Stimulated activated CD8-positive, alpha-beta memory T cell treated with anti-CD3 and anti-CD28 coated beads, Interleukin-12 subunit alpha, Interleukin-12 subunit beta, amount 100 ng/mL, for 24 hours (primary cell): Measurements from ENCODE around the gene BRD9.

ENCODE experiments used
- DNase-seq: peaks from one replicate; pipeline ENCODE4 v3.0.0-alpha.2; 2020; ENCODE audit errors: extremely low read depth

Gene BRD9

GRCh38 chr5:878125-878524 is 14.5 kb downstream of the BRD9 start:
- no peak for DNase-seq

- DNase-seq = no peak
Observed at GRCh38 chr5:876398-877365, 15.9 kb downstream of the BRD9 start.

DNA sequence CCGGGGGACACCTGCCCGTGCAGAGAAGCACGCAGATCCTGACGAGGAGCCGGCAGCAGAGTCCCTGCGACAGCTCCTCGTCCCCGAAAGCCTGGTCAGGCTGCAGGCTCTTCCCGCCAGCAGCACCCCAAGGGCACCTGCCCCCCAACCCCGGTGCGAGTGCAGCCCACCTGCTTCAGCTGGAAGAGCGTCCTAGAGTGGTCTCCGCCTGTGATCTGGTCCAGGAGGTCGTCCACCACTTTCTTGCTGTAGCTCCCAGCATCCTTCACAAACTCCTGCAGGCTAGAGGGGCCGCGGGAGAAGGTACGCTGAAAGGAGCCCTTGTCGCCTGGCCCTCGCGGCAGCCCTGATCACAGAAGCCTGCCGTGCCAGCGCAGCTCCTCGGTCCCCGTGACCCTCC is 16.7 kb downstream of the BRD9 start:
- DNase-seq = no peak

GRCh38 chr5:873328-873727 is 19.3 kb downstream of the BRD9 start:
- no peak for DNase-seq

- no peak for DNase-seq
Observed at GRCh38 chr5:872301-872700, 20.3 kb downstream of the BRD9 start.

DNA sequence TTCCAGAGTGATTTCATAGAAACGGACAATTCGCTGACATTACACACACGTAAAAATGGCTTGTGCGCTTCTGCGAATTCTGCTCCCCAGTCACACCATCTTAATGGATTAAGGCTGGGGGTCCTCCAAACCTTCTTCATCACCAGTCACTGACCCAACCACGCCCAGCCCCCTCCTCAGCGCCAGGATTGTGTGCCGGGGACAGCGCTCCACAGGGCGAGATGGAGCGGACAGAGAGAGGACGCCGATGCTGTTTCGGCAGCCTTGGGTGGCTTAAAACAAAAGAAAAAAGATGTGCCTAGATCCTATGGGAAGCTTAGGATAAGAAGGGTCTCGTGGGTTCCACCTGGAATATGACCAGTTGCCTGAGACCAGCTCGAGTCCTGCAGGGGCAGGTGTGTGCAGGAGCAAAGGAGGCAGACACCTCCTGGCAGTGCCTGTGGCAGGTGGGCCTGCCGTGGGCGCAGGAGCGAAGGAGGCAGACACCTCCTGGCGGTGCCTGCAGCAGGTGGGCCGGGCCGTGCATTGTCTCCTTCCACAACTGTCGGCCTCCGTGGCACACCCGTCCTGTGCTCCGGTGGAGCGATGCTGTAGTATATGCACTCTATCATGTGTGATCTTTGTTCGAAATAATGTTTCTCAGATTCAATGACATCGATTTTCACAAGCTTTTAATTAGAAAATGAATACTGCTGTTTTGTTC is 20.9 kb downstream of the BRD9 start:
- no peak for DNase-seq

DNA sequence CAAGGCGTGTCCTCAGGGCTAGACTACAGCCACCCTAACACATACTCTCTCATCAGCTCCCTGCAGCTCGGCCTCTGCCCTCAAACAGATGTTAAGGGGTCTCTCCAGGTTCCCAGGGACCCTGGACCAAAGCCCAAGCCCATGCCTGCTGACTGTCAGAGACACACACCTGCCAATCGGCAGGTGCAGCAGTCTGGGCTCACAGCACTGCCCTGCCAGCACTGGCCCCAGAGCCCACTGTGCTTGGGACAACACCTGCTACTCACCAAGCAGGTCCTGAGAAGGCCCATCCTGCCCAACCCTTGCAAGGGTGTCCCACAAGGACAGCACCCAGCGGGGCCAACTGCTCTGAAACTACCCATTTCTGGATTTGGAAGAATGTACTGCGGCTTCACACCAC is 21.6 kb downstream of the BRD9 start:
- DNase-seq = no peak

GRCh38 chr5:868428-869135 is 24.0 kb downstream of the BRD9 start:
- DNase-seq = no peak

DNA sequence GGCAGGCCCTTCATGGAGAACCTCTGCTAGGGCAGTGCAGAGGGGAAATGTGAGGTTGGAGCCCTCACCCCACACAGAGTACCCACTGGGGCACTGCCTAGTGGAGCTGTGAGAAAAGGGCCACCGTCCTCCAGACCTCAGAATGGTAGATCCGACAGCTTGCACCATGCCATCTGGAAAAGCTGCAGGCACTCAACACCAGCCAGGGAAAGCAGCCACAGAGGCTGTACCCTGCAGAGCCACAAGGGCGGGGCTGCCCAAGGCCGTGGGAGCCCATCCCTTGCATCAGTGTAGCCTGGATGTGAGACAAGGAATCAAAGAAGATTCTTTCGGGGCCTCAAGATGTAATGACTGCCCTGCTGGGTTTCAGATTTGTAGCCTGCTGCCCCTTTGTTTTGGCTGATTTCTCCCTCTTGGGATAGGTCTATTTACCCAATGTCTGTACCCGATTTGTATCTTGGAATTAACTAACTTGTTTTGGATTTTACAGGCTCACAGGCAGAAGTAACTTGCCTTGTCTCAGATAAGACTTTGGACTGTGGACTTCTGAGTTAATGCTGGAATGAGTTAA is 25.2 kb downstream of the BRD9 start:
- DNase-seq = no peak

DNA sequence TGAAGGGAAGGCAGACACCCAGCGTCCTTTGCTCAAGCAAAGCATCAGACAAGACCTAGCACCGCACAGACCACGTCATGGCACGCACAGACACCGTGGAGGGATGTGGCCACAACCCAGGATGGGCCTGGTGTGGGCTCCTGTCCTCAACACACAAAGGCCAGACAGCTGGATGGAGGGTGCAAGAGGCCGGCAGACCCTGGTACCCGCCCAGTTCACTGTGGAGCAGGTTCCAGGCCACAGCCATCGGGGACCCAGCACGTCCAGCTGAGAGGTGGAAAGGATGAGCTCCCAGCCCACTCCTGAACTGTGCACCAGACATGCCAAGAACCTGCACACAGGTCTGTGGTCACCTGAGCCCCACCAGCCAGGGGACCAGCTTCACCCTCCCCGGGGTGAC is 26.8 kb downstream of the BRD9 start:
- no peak for DNase-seq

GRCh38 chr5:865168-865521 is 27.5 kb downstream of the BRD9 start:
- no peak for DNase-seq

DNA sequence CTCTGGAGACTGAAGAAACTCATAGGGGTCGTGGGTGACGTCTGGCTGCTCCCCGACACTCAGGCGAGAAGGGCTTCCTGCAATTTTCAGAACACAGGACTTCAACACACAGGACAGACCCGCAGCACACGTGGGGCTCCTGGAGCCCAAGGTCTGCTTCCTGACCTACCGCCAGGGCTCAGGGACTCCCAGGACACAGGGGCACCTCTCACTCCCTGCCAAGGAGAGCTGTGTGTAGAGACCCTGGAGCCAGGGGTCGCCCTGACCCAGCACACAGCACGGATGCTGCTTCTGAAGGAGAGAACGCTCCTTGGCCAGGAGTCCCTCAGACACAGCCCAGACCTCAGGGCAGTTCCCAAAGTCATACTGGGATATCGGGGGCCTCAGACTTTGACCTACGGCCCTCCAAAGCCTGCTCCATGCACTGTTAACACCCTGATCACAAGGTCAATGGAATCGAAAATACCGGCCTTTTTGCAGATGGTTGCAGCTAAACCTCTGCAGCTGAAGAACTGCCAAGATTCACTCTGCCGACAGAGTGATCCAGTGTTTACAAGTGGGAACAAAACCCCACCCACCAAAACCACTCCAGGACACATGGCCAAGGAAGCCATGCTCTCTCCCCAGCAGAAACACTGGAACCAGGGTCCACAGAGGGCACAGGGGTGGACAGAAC is 28.0 kb downstream of the BRD9 start:
- no peak for DNase-seq

- DNase-seq = no peak
Observed at GRCh38 chr5:863244-863805, 29.3 kb downstream of the BRD9 start.

GRCh38 chr5:862367-863243 is 30.0 kb downstream of the BRD9 start:
- no peak for DNase-seq

GRCh38 chr5:861442-862366 is 30.9 kb downstream of the BRD9 start:
- no peak for DNase-seq

DNA sequence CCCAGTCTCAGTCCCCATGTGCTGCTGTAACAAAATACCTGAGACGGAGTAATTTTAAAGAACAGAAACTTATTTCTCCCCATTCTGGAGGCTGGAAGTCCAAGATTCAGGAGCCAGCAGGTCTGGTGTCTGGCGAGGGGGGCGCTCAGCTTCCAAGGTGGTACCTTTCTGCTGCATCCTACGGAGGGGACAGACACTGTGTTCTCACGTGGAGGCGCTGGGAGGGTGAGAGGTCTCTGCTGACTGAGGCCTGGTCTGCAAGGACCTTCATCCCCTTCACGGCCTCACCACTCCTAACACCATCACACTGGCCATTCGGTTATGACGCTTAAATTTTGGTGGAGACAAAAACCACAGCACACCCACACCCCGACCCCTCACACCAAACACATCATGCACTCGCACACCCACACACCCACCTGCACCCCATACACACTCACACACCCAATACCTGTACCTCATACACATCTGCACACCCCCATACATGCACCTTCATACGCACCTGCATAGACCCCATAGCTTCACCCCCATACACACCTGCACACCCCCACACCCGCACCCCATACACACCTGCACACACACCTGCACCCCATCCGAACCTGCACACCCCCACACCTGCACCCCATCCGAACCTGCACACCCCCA is 32.0 kb downstream of the BRD9 start:
- no peak for DNase-seq

DNA sequence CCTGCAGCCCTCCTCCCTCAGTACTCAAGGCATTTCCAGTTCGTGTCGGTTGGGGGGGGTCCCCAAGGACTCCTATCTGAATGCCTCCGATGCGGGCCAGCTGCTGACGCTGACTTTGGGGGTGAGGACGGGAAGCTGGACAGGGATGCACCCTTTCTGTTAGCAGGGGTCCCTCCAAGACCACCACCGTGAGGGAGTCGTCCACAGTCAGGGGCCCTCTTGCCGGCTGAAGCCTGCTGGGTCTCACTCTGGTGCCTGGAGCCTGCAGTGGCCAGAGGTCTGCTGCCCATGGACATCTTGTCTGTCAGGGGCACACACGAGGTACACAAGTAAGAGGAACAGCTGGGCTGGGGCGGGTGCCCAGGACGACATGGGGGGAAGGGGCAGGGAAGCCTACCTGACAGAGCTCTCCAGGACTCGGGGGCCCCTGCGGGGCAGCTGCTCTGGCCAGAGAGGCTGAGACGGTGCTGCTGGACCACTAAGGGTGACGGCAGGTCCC is 32.8 kb downstream of the BRD9 start:
- DNase-seq = no peak

DNA sequence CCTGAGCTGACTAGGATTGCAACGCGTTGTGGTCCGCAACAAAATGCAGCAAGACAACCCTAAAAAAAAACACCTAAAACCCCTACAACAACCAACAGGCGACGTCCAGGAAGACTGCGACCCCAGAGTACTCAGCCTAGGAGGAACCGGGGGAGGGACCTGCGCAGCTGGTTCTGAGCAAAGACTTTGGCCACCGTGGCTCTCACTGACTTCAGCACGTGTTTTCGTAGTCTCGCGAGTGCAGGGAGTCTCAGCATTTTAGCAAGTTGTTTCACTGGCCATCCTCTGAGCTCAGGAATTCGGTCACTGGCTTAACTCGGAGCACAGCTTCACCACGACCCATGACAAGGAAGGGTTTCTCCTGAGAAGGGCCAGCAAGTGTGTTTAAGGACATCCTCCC is 33.2 kb downstream of the BRD9 start:
- no peak for DNase-seq

DNA sequence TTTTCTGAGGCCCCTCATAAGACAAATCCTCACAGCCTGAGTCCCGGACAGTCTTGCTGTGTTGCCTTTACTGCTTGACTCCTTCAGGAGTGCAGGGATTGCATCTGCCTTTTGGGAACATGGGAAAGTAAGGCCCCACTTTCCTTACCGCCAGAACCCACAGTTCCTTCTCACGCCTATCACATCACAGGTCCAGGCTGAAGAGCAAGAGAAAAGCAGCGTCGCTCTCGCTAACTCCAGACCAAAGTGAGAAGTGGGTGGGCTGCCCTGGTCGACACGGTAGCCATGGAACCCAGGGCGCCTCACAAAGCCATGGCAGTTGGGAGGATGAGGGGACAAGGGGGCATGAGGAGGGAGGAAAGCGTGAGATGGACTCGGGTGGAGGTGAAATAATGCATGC is 33.9 kb downstream of the BRD9 start:
- no peak for DNase-seq
